Thoracic aorta (tissue), 2 donors: ENCODE results near the gene CDAN1. TPM values are rescaled to one million over a fixed set of nuclear protein-coding genes. Genes with fewer than 3 reads are reported as not detected.

Experiments
- ATAC-seq: fragments of 150-250 bp; one replicate; pipeline ENCODE4 v1.8.0; 2017; ENCODE audit warnings: low read depth; ENCODE audit not compliant: insufficient number of reproducible peaks, low FRiP score
- DNase-seq: peaks from one replicate; pipeline ENCODE4 v3.0.0-alpha.2; 2020; ENCODE audit warnings: low spot score
- H3K27ac ChIP-seq, 2 donors: fragments of 200-600 bp; sonication (generic); 1 replicate in 1 of 2; 2 replicates in 1 of 2; pipeline ENCODE4 v1.5.1; 2016; ENCODE audit warnings: mild to moderate bottlenecking in 2 of 2, moderate library complexity in 2 of 2
- H3K27me3 ChIP-seq: fragments of 200-600 bp; sonication (generic); replicated peaks from 2 replicates; pipeline ENCODE4 v1.6.0; 2016; ENCODE audit warnings: mild to moderate bottlenecking; ENCODE audit not compliant: insufficient read depth
- H3K36me3 ChIP-seq: fragments of 200-600 bp; sonication (generic); one replicate; pipeline ENCODE4 v1.5.1; 2016
- H3K4me1 ChIP-seq, 2 donors: fragments of 200-600 bp; sonication (generic); 1 replicate in 1 of 2; 2 replicates in 1 of 2; pipeline versions ENCODE4 v1.5.1 to v1.6.0; 2016; ENCODE audit warnings: low read depth in 2 of 2, mild to moderate bottlenecking in 1 of 2; ENCODE audit not compliant: control insufficient read depth in 1 of 2
- H3K4me3 ChIP-seq: fragments of 200-600 bp; sonication (generic); 2 replicates; pipeline ENCODE4 v1.5.1; 2016; ENCODE audit warnings: mild to moderate bottlenecking
- H3K9me3 ChIP-seq: fragments of 200-600 bp; sonication (generic); 2 replicates; pipeline ENCODE4 v1.5.1; 2016
- total RNA-seq, 2 donors: library from RNA; depleted of rRNA; stranded (reverse); fragments of >200 nt; gene quantifications; one replicate each; pipeline versions ENCODE4 v1.1.0 to v1.2.3, GENCODE V29; 2016
- TF ChIP-seq, protein P1 (sequence below): fragments of 200-600 bp; sonication (generic); IDR thresholded peaks from one replicate; pipeline ENCODE4 v1.5.1; 2019; ENCODE audit warnings: antibody characterized with exemption

Gene CDAN1
- total RNA-seq, 2 donors from 2014 or later: 16.2 to 19.1 TPM

DNA sequence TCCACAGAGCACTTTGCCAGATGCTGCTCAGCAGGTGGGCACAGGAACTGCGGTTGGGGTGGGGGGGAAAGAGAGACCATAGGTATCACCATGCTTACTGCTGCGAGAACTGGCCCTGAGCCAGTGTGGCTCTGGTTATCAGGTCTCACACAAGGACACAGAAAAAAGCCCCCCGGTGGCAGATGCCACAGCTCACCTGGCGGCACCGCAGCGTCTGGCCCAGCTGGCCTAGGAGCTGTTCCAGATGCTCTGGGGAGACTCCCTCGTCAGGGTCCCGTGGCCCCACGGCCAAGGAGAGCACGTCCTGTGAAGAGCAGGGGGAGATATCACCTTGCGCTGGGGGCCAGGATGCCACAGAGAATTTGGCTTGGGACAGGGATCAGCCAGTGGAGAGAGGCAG lies 10.8 kb downstream of the CDAN1 start:
- DNase-seq: no peak
- Histone ChIP-seq H3K4me3 (no peak overlapping the region), H3K27ac (no peak overlapping the region), H3K9me3 (no peaks in the 10 kb centered on the region), H3K36me3 (peaks cover 60% of the 10 kb centered on the region), H3K27me3 (no peaks in the 10 kb centered on the region), H3K4me1 (peaks cover 0 to 14% of the 10 kb centered on the region in 2 donors)
- no peak for ATAC-seq
- TF ChIP-seq, protein P1, sequence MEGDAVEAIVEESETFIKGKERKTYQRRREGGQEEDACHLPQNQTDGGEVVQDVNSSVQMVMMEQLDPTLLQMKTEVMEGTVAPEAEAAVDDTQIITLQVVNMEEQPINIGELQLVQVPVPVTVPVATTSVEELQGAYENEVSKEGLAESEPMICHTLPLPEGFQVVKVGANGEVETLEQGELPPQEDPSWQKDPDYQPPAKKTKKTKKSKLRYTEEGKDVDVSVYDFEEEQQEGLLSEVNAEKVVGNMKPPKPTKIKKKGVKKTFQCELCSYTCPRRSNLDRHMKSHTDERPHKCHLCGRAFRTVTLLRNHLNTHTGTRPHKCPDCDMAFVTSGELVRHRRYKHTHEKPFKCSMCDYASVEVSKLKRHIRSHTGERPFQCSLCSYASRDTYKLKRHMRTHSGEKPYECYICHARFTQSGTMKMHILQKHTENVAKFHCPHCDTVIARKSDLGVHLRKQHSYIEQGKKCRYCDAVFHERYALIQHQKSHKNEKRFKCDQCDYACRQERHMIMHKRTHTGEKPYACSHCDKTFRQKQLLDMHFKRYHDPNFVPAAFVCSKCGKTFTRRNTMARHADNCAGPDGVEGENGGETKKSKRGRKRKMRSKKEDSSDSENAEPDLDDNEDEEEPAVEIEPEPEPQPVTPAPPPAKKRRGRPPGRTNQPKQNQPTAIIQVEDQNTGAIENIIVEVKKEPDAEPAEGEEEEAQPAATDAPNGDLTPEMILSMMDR: no peak

- Histone ChIP-seq H3K36me3 (peaks cover 54% of the 10 kb centered on the region), H3K4me1 (peaks cover 0 to 18% of the 10 kb centered on the region in 2 donors), H3K4me3 (no peak overlapping the region), H3K27ac (no peak overlapping the region), H3K9me3 (no peaks in the 10 kb centered on the region), H3K27me3 (no peaks in the 10 kb centered on the region)
- no peak for ATAC-seq
- no peak for DNase-seq
- TF ChIP-seq, protein P1: no peak
Observed at GRCh38 chr15:42725331-42725903, 11.5 kb downstream of the CDAN1 start.

DNA sequence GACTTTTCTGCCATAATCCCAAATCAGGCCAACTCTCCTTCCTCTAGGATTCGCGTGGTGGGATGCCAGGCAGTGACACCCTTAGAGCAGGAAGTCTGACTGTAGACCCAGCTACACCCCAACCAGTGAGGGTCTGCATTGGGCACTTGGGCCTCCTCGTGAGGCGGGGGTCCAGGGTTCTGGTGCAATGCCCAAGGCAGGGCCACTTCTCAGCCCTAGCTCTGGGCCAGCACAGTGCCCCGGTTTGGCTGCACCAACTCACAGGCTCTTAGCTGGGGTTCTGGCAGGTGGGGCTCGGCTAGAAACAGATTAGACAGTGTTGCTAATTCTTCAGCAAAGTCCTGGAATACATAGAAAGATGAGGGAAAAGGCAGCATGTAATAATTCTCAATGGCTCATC lies 12.7 kb downstream of the CDAN1 start:
- Histone ChIP-seq H3K36me3 (peaks cover 59% of the 10 kb centered on the region), H3K4me1 (peaks cover 0 to 18% of the 10 kb centered on the region in 2 donors), H3K27ac (no peak overlapping the region), H3K4me3 (no peak overlapping the region), H3K27me3 (no peaks in the 10 kb centered on the region), H3K9me3 (no peaks in the 10 kb centered on the region)
- no peak for ATAC-seq
- TF ChIP-seq, protein P1: no peak
- no peak for DNase-seq

DNA sequence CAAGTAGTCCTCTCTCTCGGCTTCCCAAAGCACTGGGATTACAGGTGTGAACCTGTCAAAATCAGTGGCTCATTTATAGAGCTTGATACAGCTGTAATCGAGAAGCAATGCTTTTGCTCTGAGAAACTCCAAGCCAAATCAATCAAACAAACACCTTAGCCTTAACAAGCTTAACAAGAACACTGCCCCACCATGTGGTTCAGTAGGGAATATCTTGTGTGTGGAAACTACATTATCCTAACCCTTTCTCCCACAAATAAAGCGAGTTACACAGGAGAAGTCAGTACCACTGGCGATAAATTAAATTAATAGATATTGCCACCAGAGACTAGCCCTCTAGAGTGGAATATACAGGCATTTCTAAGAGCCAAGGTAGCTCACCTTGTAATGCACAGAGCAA lies 13.9 kb downstream of the CDAN1 start:
- TF ChIP-seq, protein P1: no peak
- no peaks in the 10 kb centered on the region for H3K27me3 ChIP-seq
- ATAC-seq (no peak), DNase-seq (no peak)
- no peaks in the 10 kb centered on the region for H3K9me3 ChIP-seq
- H3K27ac ChIP-seq: peak overlapping the region in 1 of 2 donors; percentile 77
- H3K4me3 ChIP-seq: no peak overlapping the region
- peaks cover 49% of the 10 kb centered on the region for H3K36me3 ChIP-seq
- peaks cover 0 to 18% of the 10 kb centered on the region in 2 donors for H3K4me1 ChIP-seq

- no peak for DNase-seq
- H3K27ac ChIP-seq: peak overlapping the region; percentile 64 to 77
- H3K36me3 ChIP-seq: peaks cover 47% of the 10 kb centered on the region
- TF ChIP-seq, protein P1: no peak
- H3K4me1 ChIP-seq: peaks cover 0 to 18% of the 10 kb centered on the region in 2 donors
- H3K27me3 ChIP-seq: no peaks in the 10 kb centered on the region
- peak; percentile 48 for ATAC-seq
- H3K4me3 ChIP-seq: no peak overlapping the region
- no peaks in the 10 kb centered on the region for H3K9me3 ChIP-seq
Observed at GRCh38 chr15:42721916-42722315, 15.0 kb downstream of the CDAN1 start.
